HepG2 (cell line): ENCODE data around the gene HOXA9. TPM values are rescaled to one million over a fixed set of nuclear protein-coding genes. Genes with fewer than 3 reads are reported as not detected.

Experiments
- FOXA3 ChIP-seq: IDR thresholded peaks from 2 replicates; pipeline ENCODE4 v1.6.1; 2016; ENCODE audit warnings: missing genetic modification reagents, missing compliant biosample characterization
- NR2F6 ChIP-seq, 2 experiments: IDR thresholded peaks; 2 replicates each; pipeline ENCODE4 v1.6.1; 2016; ENCODE audit warnings: antibody characterized with exemption in 1 of 2, mild to moderate bottlenecking in 1 of 2
- SAP130 ChIP-seq: IDR thresholded peaks from 2 replicates; pipeline ENCODE4 v1.6.1; 2016; ENCODE audit warnings: low read depth
- TFAP4 ChIP-seq: sonication (generic); IDR thresholded peaks from 2 replicates; pipeline ENCODE4 v1.6.1; 2016; ENCODE audit warnings: low read depth, borderline replicate concordance
- ZNF333 ChIP-seq: sonication (generic); formaldehyde crosslinking; IDR thresholded peaks from 2 replicates; pipeline ENCODE4 v1.4.0; 2020; ENCODE audit warnings: mild to moderate bottlenecking, missing genetic modification reagents, borderline replicate concordance
- ZNF350 ChIP-seq: sonication (generic); formaldehyde crosslinking; IDR thresholded peaks from 2 replicates; pipeline ENCODE4 v1.4.0; 2020; ENCODE audit warnings: mild to moderate bottlenecking, low read depth, missing genetic modification reagents, borderline replicate concordance
- ZNF44 ChIP-seq: sonication (generic); formaldehyde crosslinking; IDR thresholded peaks from 2 replicates; pipeline ENCODE4 v1.5.1; 2020; ENCODE audit warnings: mild to moderate bottlenecking, missing genetic modification reagents
- ZNF556 ChIP-seq: sonication (generic); formaldehyde crosslinking; IDR thresholded peaks from 2 replicates; pipeline ENCODE4 v1.4.0; 2020; ENCODE audit warnings: mild to moderate bottlenecking, missing genetic modification reagents, borderline replicate concordance
- ZSCAN25 ChIP-seq: sonication (generic); formaldehyde crosslinking; IDR thresholded peaks from 2 replicates; pipeline ENCODE4 v1.8.0; 2022; ENCODE audit warnings: mild to moderate bottlenecking, missing genetic modification reagents
- polyA plus RNA-seq, 8 experiments: library from polyadenylated mRNA; depleted of rRNA in 3 of 8; stranded (reverse) in 7 of 8; unstranded in 1 of 8; fragments of >200 nt; fragmentation: Illumina TruSeq in 4 of 8; extraction: Trizol in 4 of 8; gene quantifications; 2 replicates each; pipeline versions ENCODE4 v1.2.1 to v1.2.3, GENCODE V29; 2011 to 2016; ENCODE audit warnings: low read depth in 4 of 8, missing spikeins in 1 of 8, mixed read lengths in 1 of 8; ENCODE audit not compliant: insufficient read depth in 1 of 8
- total RNA-seq, 5 experiments: library from RNA; depleted of rRNA; stranded (reverse); fragments of >200 nt; fragmentation: Illumina TruSeq; extraction: Trizol; gene quantifications; 2 replicates each; pipeline ENCODE4 v1.2.3, GENCODE V29; 2016; ENCODE audit warnings: low read depth in 1 of 5
- TF ChIP-seq, protein P1 (sequence below): sonication (generic); formaldehyde crosslinking; IDR thresholded peaks from 2 replicates; pipeline ENCODE4 v1.4.0; 2020; ENCODE audit warnings: mild to moderate bottlenecking, low read depth, missing genetic modification reagents
- TF ChIP-seq, protein P2 (sequence below): sonication (generic); formaldehyde crosslinking; IDR thresholded peaks from 2 replicates; pipeline ENCODE4 v1.5.0; 2020; ENCODE audit warnings: missing genetic modification reagents, mild to moderate bottlenecking, borderline replicate concordance
- TF ChIP-seq, protein P3 (sequence below): sonication (generic); formaldehyde crosslinking; IDR thresholded peaks from 2 replicates; pipeline ENCODE4 v1.5.0; 2020; ENCODE audit warnings: mild to moderate bottlenecking, missing genetic modification reagents, borderline replicate concordance

HOXA9 gene
- total and polyA plus RNA-seq, 2 of the 13 experiments (the other 11 are each of a cell fraction or from before 2014, with no cell fraction given) = not detected

DNA sequence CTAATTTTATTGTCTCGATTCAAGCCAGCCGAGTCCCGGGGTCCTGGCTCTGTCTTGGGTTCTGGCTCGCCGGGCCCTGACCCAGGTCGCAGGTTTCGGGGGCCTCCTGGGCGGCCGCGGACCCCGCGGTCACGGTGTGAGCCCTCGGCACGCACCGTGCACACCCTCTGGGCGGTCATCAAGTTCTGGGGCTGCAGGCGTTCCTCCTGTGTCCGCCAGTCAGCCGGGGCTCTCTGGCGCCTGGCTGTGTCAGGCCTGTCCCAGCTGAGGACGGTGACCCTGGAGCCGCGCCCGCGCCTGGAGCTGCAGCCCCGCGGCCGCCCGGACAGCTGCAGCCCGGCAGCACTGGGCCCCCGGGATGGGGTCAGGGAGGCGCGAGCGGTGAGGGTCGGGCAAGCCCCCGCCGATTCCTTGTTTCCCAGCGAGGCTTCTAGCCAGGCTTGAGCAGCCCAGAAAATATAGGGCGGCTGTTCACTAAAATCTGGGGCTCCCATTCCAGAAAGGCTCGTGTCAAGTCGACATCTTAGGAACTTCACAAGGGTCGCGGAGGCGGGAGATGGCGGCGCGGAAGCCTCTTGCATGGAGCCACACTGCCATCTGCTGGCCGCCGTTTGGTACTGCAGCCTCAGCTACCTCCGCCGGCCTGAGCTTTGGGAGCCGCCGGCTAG lies 4.7 kb downstream of the HOXA9 start (continued):
- TF ChIP-seq, protein P1, sequence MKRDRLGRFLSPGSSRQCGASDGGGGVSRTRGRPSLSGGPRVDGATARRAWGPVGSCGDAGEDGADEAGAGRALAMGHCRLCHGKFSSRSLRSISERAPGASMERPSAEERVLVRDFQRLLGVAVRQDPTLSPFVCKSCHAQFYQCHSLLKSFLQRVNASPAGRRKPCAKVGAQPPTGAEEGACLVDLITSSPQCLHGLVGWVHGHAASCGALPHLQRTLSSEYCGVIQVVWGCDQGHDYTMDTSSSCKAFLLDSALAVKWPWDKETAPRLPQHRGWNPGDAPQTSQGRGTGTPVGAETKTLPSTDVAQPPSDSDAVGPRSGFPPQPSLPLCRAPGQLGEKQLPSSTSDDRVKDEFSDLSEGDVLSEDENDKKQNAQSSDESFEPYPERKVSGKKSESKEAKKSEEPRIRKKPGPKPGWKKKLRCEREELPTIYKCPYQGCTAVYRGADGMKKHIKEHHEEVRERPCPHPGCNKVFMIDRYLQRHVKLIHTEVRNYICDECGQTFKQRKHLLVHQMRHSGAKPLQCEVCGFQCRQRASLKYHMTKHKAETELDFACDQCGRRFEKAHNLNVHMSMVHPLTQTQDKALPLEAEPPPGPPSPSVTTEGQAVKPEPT (CRISPR knock-in tag) = peak; percentile 74; the same call in 1 of the 2 replicates
- TF ChIP-seq FOXA3 (CRISPR knock-in tag) (peak; percentile 9; the same call in 1 of the 2 replicates), ZNF44 (CRISPR knock-in tag) (0 out of 2 replicates have a peak, but pooled peaks have one; percentile 30), ZSCAN25 (0 out of 2 replicates have a peak, but pooled peaks have one; percentile 43), SAP130 (peak; percentile 42), NR2F6 (IDR thresholded peaks at IDR 0.05) (no peak), NR2F6 (CRISPR knock-in tag; IDR thresholded peaks at IDR 0.05) (peak; percentile 33; the same call in 1 of the 2 replicates), ZNF556 (CRISPR knock-in tag) (0 out of 2 replicates have a peak, but pooled peaks have one; percentile 21), ZNF333 (0 out of 2 replicates have a peak, but pooled peaks have one; percentile 63), ZNF350 (no peak), TFAP4 (peak; percentile 21; the same call in 1 of the 2 replicates)
- TF ChIP-seq, protein P2, sequence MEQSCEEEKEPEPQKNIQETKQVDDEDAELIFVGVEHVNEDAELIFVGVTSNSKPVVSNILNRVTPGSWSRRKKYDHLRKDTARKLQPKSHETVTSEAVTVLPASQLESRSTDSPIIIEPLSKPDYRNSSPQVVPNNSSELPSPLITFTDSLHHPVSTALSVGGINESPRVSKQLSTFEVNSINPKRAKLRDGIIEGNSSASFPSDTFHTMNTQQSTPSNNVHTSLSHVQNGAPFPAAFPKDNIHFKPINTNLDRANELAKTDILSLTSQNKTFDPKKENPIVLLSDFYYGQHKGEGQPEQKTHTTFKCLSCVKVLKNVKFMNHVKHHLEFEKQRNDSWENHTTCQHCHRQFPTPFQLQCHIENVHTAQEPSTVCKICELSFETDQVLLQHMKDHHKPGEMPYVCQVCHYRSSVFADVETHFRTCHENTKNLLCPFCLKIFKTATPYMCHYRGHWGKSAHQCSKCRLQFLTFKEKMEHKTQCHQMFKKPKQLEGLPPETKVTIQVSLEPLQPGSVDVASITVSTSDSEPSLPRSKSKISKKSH (CRISPR knock-in tag) = 0 out of 2 replicates have a peak, but pooled peaks have one; percentile 33
- TF ChIP-seq, protein P3, sequence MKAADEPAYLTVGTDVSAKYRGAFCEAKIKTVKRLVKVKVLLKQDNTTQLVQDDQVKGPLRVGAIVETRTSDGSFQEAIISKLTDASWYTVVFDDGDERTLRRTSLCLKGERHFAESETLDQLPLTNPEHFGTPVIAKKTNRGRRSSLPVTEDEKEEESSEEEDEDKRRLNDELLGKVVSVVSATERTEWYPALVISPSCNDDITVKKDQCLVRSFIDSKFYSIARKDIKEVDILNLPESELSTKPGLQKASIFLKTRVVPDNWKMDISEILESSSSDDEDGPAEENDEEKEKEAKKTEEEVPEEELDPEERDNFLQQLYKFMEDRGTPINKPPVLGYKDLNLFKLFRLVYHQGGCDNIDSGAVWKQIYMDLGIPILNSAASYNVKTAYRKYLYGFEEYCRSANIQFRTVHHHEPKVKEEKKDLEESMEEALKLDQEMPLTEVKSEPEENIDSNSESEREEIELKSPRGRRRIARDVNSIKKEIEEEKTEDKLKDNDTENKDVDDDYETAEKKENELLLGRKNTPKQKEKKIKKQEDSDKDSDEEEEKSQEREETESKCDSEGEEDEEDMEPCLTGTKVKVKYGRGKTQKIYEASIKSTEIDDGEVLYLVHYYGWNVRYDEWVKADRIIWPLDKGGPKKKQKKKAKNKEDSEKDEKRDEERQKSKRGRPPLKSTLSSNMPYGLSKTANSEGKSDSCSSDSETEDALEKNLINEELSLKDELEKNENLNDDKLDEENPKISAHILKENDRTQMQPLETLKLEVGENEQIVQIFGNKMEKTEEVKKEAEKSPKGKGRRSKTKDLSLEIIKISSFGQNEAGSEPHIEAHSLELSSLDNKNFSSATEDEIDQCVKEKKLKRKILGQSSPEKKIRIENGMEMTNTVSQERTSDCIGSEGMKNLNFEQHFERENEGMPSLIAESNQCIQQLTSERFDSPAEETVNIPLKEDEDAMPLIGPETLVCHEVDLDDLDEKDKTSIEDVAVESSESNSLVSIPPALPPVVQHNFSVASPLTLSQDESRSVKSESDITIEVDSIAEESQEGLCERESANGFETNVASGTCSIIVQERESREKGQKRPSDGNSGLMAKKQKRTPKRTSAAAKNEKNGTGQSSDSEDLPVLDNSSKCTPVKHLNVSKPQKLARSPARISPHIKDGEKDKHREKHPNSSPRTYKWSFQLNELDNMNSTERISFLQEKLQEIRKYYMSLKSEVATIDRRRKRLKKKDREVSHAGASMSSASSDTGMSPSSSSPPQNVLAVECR = peak; percentile 54; the same call in 1 of the 2 replicates
